HepG2 (cell line): ENCODE data around the gene CD19. TPM values are rescaled to one million over a fixed set of nuclear protein-coding genes. Genes with fewer than 3 reads are reported as not detected.

ENCODE experiments used
- ATF7-NPFF ChIP-seq: sonication (generic); formaldehyde crosslinking; IDR thresholded peaks from 2 replicates; pipeline ENCODE4 v1.8.1; 2023; ENCODE audit warnings: mild to moderate bottlenecking, low read depth, missing genetic modification reagents, moderate library complexity
- KDM2A ChIP-seq: sonication (generic); formaldehyde crosslinking; IDR thresholded peaks from 2 replicates; pipeline ENCODE4 v1.4.0; 2020; ENCODE audit warnings: low read depth, missing genetic modification reagents, borderline replicate concordance
- KDM3A ChIP-seq: IDR thresholded peaks from 2 replicates; pipeline ENCODE4 v1.6.1; 2018; ENCODE audit warnings: low read depth, missing compliant biosample characterization
- KDM5B ChIP-seq: sonication (generic); formaldehyde crosslinking; IDR thresholded peaks from 2 replicates; pipeline ENCODE4 v1.4.0; 2020; ENCODE audit warnings: missing genetic modification reagents, mild to moderate bottlenecking, borderline replicate concordance
- MAFF ChIP-seq: IDR thresholded peaks from 2 replicates; pipeline ENCODE4 v1.6.1; 2011; ENCODE audit warnings: low read depth, low read length, improper control_type of control experiment
- RARA ChIP-seq: IDR thresholded peaks from 2 replicates; pipeline ENCODE4 v1.6.1; 2016; ENCODE audit warnings: missing genetic modification reagents, missing compliant biosample characterization
- SP5 ChIP-seq: IDR thresholded peaks from 2 replicates; pipeline ENCODE4 v1.6.1; 2016; ENCODE audit warnings: low read depth, borderline replicate concordance
- SUZ12 ChIP-seq: fragments of 150-350 bp; IDR thresholded peaks from 2 replicates; pipeline ENCODE4 v1.6.1; 2014; ENCODE audit warnings: low read depth, low read length
- TEAD3 ChIP-seq: optimal IDR thresholded peaks from 2 replicates; pipeline ENCODE3; 2016; ENCODE audit warnings: borderline replicate concordance
- XRCC5 ChIP-seq: fragments of 200-400 bp; formaldehyde crosslinking; optimal IDR thresholded peaks from 2 replicates; pipeline ENCODE3; 2017; ENCODE audit warnings: mild to moderate bottlenecking, low read length
- ZFAT ChIP-seq: sonication (generic); formaldehyde crosslinking; conservative IDR thresholded peaks from 2 replicates; pipeline ENCODE4 v1.8.1; 2023; ENCODE audit warnings: missing genetic modification reagents, inconsistent platforms
- ZNF230 ChIP-seq: sonication (generic); formaldehyde crosslinking; IDR thresholded peaks from 2 replicates; pipeline ENCODE4 v1.4.0; 2020; ENCODE audit warnings: mild to moderate bottlenecking, missing genetic modification reagents
- ZNF34 ChIP-seq: sonication (generic); formaldehyde crosslinking; IDR thresholded peaks from 2 replicates; pipeline ENCODE4 v1.4.0; 2020; ENCODE audit warnings: mild to moderate bottlenecking, missing genetic modification reagents, borderline replicate concordance
- ZNF350 ChIP-seq: sonication (generic); formaldehyde crosslinking; IDR thresholded peaks from 2 replicates; pipeline ENCODE4 v1.4.0; 2020; ENCODE audit warnings: mild to moderate bottlenecking, low read depth, missing genetic modification reagents, borderline replicate concordance
- ZNF549 ChIP-seq: sonication (generic); formaldehyde crosslinking; IDR thresholded peaks from 2 replicates; pipeline ENCODE4 v1.5.0; 2020; ENCODE audit warnings: missing genetic modification reagents
- ZNF557 ChIP-seq: sonication (generic); formaldehyde crosslinking; IDR thresholded peaks from 2 replicates; pipeline ENCODE4 v1.4.0; 2020; ENCODE audit warnings: missing genetic modification reagents
- polyA plus RNA-seq, 8 experiments: library from polyadenylated mRNA; depleted of rRNA in 3 of 8; stranded (reverse) in 7 of 8; unstranded in 1 of 8; fragments of >200 nt; fragmentation: Illumina TruSeq in 4 of 8; extraction: Trizol in 4 of 8; gene quantifications; 2 replicates each; pipeline versions ENCODE4 v1.2.1 to v1.2.3, GENCODE V29; 2011 to 2016; ENCODE audit warnings: low read depth in 4 of 8, missing spikeins in 1 of 8, mixed read lengths in 1 of 8; ENCODE audit not compliant: insufficient read depth in 1 of 8
- total RNA-seq, 5 experiments: library from RNA; depleted of rRNA; stranded (reverse); fragments of >200 nt; fragmentation: Illumina TruSeq; extraction: Trizol; gene quantifications; 2 replicates each; pipeline ENCODE4 v1.2.3, GENCODE V29; 2016; ENCODE audit warnings: low read depth in 1 of 5
- TF ChIP-seq, protein P1 (sequence below): sonication (generic); formaldehyde crosslinking; IDR thresholded peaks from 2 replicates; pipeline ENCODE4 v1.8.1; 2023; ENCODE audit warnings: missing genetic modification reagents, inconsistent platforms, borderline replicate concordance
- TF ChIP-seq, protein P2 (sequence below): IDR thresholded peaks from 2 replicates; pipeline ENCODE4 v1.6.1; 2016
- TF ChIP-seq, protein P3 (sequence below): IDR thresholded peaks from 2 replicates; pipeline ENCODE4 v1.6.1; 2016; ENCODE audit warnings: mild to moderate bottlenecking
- TF ChIP-seq, protein P4 (sequence below): sonication (generic); formaldehyde crosslinking; IDR thresholded peaks from 2 replicates; pipeline ENCODE4 v1.4.0; 2020; ENCODE audit warnings: missing genetic modification reagents
- TF ChIP-seq, protein P5 (sequence below): sonication (generic); formaldehyde crosslinking; IDR thresholded peaks from 2 replicates; pipeline ENCODE4 v1.5.1; 2020; ENCODE audit warnings: missing genetic modification reagents, mild to moderate bottlenecking, borderline replicate concordance

Gene CD19
- total and polyA plus RNA-seq, 2 of the 13 experiments (the other 11 are each of a cell fraction or from before 2014, with no cell fraction given), result 0.55 to 1.1 TPM

DNA sequence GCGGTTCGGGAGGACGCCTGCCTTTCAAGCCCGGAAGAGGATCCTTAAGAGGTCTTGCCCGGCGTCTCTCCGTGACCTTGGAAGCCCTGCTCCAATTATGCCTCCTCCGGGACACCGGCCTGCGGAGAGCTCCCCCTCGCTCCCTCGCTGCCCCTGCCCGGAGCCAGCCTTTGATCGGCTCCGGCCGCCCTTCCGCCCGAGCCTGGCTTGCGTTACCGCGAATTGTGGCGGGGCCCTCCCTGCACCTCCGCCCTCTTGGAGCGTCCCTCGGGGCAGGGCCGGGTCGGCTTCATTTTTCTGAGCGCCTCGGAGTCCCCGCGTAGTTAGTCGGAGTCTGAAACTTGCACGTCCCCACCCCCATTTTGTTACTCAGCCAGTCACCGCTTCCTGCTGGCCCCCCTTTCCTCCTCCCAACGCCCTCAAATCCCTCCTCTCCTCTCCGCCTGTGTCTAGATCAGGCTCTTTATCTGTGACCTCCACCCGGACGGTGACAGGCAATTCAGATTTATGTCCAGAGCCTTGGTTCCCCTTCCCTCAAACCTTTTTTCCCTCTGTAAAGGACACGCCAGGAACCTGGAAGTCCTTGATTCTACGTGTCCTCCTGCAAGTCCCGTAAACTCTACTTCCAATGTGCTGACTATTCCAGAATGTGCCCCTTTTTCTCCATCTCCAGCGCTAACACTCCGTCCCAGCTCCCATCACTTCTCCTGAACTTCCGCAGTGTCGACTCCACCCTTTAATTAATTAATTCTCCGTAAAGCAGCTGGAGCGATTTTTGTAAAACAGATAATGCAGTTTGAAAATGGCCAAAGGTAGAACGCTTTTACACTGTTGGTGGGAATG, 6.2 kb upstream of the CD19 start (continued):
- TF ChIP-seq, protein P1, sequence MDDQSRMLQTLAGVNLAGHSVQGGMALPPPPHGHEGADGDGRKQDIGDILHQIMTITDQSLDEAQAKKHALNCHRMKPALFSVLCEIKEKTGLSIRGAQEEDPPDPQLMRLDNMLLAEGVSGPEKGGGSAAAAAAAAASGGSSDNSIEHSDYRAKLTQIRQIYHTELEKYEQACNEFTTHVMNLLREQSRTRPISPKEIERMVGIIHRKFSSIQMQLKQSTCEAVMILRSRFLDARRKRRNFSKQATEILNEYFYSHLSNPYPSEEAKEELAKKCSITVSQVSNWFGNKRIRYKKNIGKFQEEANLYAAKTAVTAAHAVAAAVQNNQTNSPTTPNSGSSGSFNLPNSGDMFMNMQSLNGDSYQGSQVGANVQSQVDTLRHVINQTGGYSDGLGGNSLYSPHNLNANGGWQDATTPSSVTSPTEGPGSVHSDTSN (CRISPR knock-in tag), result no peak
- TF ChIP-seq, protein P2, sequence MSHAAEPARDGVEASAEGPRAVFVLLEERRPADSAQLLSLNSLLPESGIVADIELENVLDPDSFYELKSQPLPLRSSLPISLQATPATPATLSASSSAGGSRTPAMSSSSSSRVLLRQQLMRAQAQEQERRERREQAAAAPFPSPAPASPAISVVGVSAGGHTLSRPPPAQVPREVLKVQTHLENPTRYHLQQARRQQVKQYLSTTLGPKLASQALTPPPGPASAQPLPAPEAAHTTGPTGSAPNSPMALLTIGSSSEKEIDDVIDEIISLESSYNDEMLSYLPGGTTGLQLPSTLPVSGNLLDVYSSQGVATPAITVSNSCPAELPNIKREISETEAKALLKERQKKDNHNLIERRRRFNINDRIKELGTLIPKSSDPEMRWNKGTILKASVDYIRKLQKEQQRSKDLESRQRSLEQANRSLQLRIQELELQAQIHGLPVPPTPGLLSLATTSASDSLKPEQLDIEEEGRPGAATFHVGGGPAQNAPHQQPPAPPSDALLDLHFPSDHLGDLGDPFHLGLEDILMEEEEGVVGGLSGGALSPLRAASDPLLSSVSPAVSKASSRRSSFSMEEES (CRISPR knock-in tag), result 0 out of 2 replicates have a peak, but pooled peaks have one; percentile 17
- TF ChIP-seq ZNF350 (CRISPR knock-in tag) (peak; percentile 75), ZNF230 (CRISPR knock-in tag) (0 out of 2 replicates have a peak, but pooled peaks have one; percentile 27), RARA (CRISPR knock-in tag) (peak; percentile 28; the same call in 1 of the 2 replicates), ZFAT (CRISPR knock-in tag) (no peak), ZNF557 (CRISPR knock-in tag) (0 out of 2 replicates have a peak, but pooled peaks have one; percentile 19), ATF7-NPFF (CRISPR knock-in tag) (no peak; the same call in 1 of the 2 replicates), KDM2A (peak; percentile 72), SUZ12 (no peak), ZNF34 (CRISPR knock-in tag) (no peak), MAFF (0 out of 2 replicates have a peak, but pooled peaks have one; percentile 9), SP5 (CRISPR knock-in tag) (no peak), XRCC5 (peak; percentile 53), ZNF549 (CRISPR knock-in tag) (no peak), KDM5B (CRISPR knock-in tag) (peak; percentile 52; the same call in 1 of the 2 replicates), TEAD3 (CRISPR knock-in tag) (no peak), KDM3A (0 out of 2 replicates have a peak, but pooled peaks have one; percentile 34)
- TF ChIP-seq, protein P3, sequence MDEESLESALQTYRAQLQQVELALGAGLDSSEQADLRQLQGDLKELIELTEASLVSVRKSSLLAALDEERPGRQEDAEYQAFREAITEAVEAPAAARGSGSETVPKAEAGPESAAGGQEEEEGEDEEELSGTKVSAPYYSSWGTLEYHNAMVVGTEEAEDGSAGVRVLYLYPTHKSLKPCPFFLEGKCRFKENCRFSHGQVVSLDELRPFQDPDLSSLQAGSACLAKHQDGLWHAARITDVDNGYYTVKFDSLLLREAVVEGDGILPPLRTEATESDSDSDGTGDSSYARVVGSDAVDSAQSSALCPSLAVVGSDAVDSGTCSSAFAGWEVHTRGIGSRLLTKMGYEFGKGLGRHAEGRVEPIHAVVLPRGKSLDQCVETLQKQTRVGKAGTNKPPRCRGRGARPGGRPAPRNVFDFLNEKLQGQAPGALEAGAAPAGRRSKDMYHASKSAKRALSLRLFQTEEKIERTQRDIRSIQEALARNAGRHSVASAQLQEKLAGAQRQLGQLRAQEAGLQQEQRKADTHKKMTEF (CRISPR knock-in tag), result peak; percentile 33; the same call in 1 of the 2 replicates
- TF ChIP-seq, protein P4, sequence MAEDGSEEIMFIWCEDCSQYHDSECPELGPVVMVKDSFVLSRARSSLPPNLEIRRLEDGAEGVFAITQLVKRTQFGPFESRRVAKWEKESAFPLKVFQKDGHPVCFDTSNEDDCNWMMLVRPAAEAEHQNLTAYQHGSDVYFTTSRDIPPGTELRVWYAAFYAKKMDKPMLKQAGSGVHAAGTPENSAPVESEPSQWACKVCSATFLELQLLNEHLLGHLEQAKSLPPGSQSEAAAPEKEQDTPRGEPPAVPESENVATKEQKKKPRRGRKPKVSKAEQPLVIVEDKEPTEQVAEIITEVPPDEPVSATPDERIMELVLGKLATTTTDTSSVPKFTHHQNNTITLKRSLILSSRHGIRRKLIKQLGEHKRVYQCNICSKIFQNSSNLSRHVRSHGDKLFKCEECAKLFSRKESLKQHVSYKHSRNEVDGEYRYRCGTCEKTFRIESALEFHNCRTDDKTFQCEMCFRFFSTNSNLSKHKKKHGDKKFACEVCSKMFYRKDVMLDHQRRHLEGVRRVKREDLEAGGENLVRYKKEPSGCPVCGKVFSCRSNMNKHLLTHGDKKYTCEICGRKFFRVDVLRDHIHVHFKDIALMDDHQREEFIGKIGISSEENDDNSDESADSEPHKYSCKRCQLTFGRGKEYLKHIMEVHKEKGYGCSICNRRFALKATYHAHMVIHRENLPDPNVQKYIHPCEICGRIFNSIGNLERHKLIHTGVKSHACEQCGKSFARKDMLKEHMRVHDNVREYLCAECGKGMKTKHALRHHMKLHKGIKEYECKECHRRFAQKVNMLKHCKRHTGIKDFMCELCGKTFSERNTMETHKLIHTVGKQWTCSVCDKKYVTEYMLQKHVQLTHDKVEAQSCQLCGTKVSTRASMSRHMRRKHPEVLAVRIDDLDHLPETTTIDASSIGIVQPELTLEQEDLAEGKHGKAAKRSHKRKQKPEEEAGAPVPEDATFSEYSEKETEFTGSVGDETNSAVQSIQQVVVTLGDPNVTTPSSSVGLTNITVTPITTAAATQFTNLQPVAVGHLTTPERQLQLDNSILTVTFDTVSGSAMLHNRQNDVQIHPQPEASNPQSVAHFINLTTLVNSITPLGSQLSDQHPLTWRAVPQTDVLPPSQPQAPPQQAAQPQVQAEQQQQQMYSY (CRISPR knock-in tag), result 0 out of 2 replicates have a peak, but pooled peaks have one; percentile 10
- TF ChIP-seq, protein P5, sequence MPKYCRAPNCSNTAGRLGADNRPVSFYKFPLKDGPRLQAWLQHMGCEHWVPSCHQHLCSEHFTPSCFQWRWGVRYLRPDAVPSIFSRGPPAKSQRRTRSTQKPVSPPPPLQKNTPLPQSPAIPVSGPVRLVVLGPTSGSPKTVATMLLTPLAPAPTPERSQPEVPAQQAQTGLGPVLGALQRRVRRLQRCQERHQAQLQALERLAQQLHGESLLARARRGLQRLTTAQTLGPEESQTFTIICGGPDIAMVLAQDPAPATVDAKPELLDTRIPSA, result no peak
